PC-3 (cell line): Measurements from ENCODE around the gene ZFPM1.
"Not testable (repeated sequence)": the region's sequence is repeated elsewhere in the genome, so short reads cannot be mapped to it uniquely, and the experiment has no call there.

Source experiments
- EZH2 ChIP-seq: fragments of 300-600 bp; sonication (generic); IDR thresholded peaks from one replicate; pipeline ENCODE4 v1.6.1; 2017; ENCODE audit warnings: antibody characterized with exemption, mild to moderate bottlenecking, low read length; ENCODE audit not compliant: unreplicated experiment
- TF ChIP-seq, protein P1 (sequence below): fragments of 300-600 bp; sonication (generic); conservative IDR thresholded peaks from 2 replicates; pipeline ENCODE4 v1.5.1; 2017; ENCODE audit warnings: antibody characterized with exemption, low read depth, mild to moderate bottlenecking, low read length

- TF ChIP-seq, protein P1, sequence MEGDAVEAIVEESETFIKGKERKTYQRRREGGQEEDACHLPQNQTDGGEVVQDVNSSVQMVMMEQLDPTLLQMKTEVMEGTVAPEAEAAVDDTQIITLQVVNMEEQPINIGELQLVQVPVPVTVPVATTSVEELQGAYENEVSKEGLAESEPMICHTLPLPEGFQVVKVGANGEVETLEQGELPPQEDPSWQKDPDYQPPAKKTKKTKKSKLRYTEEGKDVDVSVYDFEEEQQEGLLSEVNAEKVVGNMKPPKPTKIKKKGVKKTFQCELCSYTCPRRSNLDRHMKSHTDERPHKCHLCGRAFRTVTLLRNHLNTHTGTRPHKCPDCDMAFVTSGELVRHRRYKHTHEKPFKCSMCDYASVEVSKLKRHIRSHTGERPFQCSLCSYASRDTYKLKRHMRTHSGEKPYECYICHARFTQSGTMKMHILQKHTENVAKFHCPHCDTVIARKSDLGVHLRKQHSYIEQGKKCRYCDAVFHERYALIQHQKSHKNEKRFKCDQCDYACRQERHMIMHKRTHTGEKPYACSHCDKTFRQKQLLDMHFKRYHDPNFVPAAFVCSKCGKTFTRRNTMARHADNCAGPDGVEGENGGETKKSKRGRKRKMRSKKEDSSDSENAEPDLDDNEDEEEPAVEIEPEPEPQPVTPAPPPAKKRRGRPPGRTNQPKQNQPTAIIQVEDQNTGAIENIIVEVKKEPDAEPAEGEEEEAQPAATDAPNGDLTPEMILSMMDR = not testable (repeated sequence)
- not testable (repeated sequence) for TF ChIP-seq EZH2
These were observed 17.3 kb downstream of the ZFPM1 start for GRCh38 chr16:88470396-88470680.
